K562 (cell line): Measurements from ENCODE around the gene PRPF6. TPM values are rescaled to one million over a fixed set of nuclear protein-coding genes. Genes with fewer than 3 reads are reported as not detected.
A peak's percentile ranks its signal among the peaks of the same experiment; 100 is the strongest.

ENCODE experiments used
- ATAC-seq: fragments of 200-7000 bp; cut with Tn5 transposase; 3 replicates; pipeline ENCODE4 v1.9.1; 2020; ENCODE audit warnings: moderate library complexity
- BruUV-seq: library from RNA; stranded (reverse); fragments of 400-500 nt; replicated peaks from 2 replicates; lab custom pipeline; 2021; lab: Mats Ljungman, UMichigan
- CTCF ChIA-PET: fragments of 300-600 bp; formaldehyde crosslinking; extraction: SDS; loops from one replicate; lab custom pipeline; 2021; ENCODE audit warnings: low intra/inter-chr PET ratio; lab: Yijun Ruan, JAX
- POLR2A ChIA-PET: fragments of 300-600, 350-650 bp; sonication (Branson Sonifier 250); formaldehyde crosslinking; extraction: SDS; loops from one replicate; lab custom pipeline; 2021; ENCODE audit warnings: antibody characterized with exemption, inconsistent platforms; lab: Yijun Ruan, JAX
- DNase-seq, 4 experiments: peaks; one replicate each; pipeline versions ENCODE4 v3.0.0 to v3.0.0-alpha.2; 2011 to 2018; ENCODE audit warnings: low spot score in 3 of 4, mixed read lengths in 3 of 4; ENCODE audit errors: extremely low read depth in 1 of 4
- FAIRE-seq: peaks from 2 replicates; lab custom pipeline; 2011; peaks lifted over from hg19 to GRCh38; lab: Jason Lieb, UNC
- H2AFZ ChIP-seq: 2 replicates; pipeline ENCODE4 v1.6.0; 2011; ENCODE audit warnings: low read depth, low read length, control low read depth, inconsistent platforms
- H3K27ac ChIP-seq: fragments of 200-600 bp; 3 replicates; pipeline ENCODE4 v1.8.0; 2011; ENCODE audit warnings: low read depth, mild to moderate bottlenecking, control low read depth, inconsistent platforms, low read length, moderate library complexity, mixed read lengths; ENCODE audit errors: extremely low read depth
- H3K27me3 ChIP-seq, 2 experiments: fragments of 300-600 bp in 1 of 2; 2 replicates in 1 of 2; 3 replicates in 1 of 2; pipeline versions ENCODE4 v1.6.0 to v1.8.0; 2011; ENCODE audit warnings: inconsistent platforms in 2 of 2, low read length in 2 of 2, mild to moderate bottlenecking in 1 of 2, mixed read lengths in 1 of 2, moderate library complexity in 1 of 2; ENCODE audit not compliant: control insufficient read depth in 2 of 2, insufficient read depth in 2 of 2
- H3K36me3 ChIP-seq: fragments of 300-600 bp; 3 replicates; pipeline ENCODE4 v1.8.0; 2011; ENCODE audit warnings: mild to moderate bottlenecking, low read length, inconsistent platforms; ENCODE audit not compliant: control insufficient read depth, insufficient read depth
- H3K4me1 ChIP-seq, 2 experiments: fragments of 200-600 bp in 1 of 2; replicated peaks in 1 of 2; 2 replicates in 1 of 2; 3 replicates in 1 of 2; pipeline versions ENCODE4 v1.5.1 to v1.8.0; 2011; ENCODE audit warnings: inconsistent platforms in 2 of 2, low read length in 2 of 2, mild to moderate bottlenecking in 1 of 2, mixed read lengths in 1 of 2, moderate library complexity in 1 of 2; ENCODE audit not compliant: control insufficient read depth in 2 of 2, insufficient read depth in 2 of 2
- H3K4me2 ChIP-seq: 2 replicates; pipeline ENCODE4 v1.6.1; 2011; ENCODE audit warnings: low read length, control low read depth, inconsistent platforms, mixed read lengths; ENCODE audit not compliant: insufficient read depth
- H3K4me3 ChIP-seq: fragments of 200-600 bp; sonication (generic), shearing (Covaris generic); 2 replicates; pipeline ENCODE4 v1.5.1; 2016; ENCODE audit warnings: control low read depth, inconsistent platforms
- H3K79me2 ChIP-seq: fragments of 200-600 bp; 3 replicates; pipeline ENCODE4 v1.8.0; 2011; ENCODE audit warnings: low read length, inconsistent platforms; ENCODE audit not compliant: control insufficient read depth, insufficient read depth
- H3K9ac ChIP-seq, 2 experiments: 2 replicates each; pipeline versions ENCODE4 v1.6.0 to v1.6.1; 2011; ENCODE audit warnings: low read depth in 2 of 2, low read length in 2 of 2, control low read depth in 1 of 2, inconsistent platforms in 1 of 2, mild to moderate bottlenecking in 1 of 2, mixed read lengths in 1 of 2; ENCODE audit not compliant: insufficient read depth in 1 of 2
- H3K9me1 ChIP-seq: one replicate; pipeline ENCODE4 v1.6.0; 2011; ENCODE audit warnings: inconsistent platforms, mild to moderate bottlenecking, low read length, moderate library complexity; ENCODE audit not compliant: control insufficient read depth, insufficient read depth
- H3K9me3 ChIP-seq: replicated peaks from 2 replicates; pipeline ENCODE4 v1.5.1; 2011; ENCODE audit warnings: low read depth, low read length, inconsistent platforms; ENCODE audit not compliant: control insufficient read depth, insufficient read depth
- H4K20me1 ChIP-seq: replicated peaks from 2 replicates; pipeline ENCODE4 v1.6.1; 2011; ENCODE audit warnings: low read length, inconsistent platforms, mixed read lengths; ENCODE audit not compliant: control insufficient read depth, insufficient read depth
- ATF3 ChIP-seq, 2 experiments: fragments of 450-650 bp in 1 of 2; sonication (generic) in 1 of 2; formaldehyde crosslinking in 1 of 2; IDR thresholded peaks in 1 of 2; conservative IDR thresholded peaks in 1 of 2; 2 replicates each; pipeline versions ENCODE4 v1.6.1 to v1.8.1; 2016 to 2023; ENCODE audit warnings: mild to moderate bottlenecking in 2 of 2, moderate library complexity in 2 of 2, inconsistent platforms in 1 of 2, missing genetic modification reagents in 1 of 2
- E2F1 ChIP-seq: sonication (generic); formaldehyde crosslinking; IDR thresholded peaks from 2 replicates; pipeline ENCODE4 v1.8.1; 2023; ENCODE audit warnings: mild to moderate bottlenecking, missing genetic modification reagents, moderate library complexity
- PATZ1 ChIP-seq: fragments of 250-450 bp; sonication (Bioruptor Pico); IDR thresholded peaks from 2 replicates; pipeline ENCODE4 v1.5.0; 2020; ENCODE audit warnings: mild to moderate bottlenecking, borderline replicate concordance
- ZNF124 ChIP-seq: sonication (generic); formaldehyde crosslinking; IDR thresholded peaks from 2 replicates; pipeline ENCODE4 v1.8.1; 2022; ENCODE audit warnings: missing genetic modification reagents
- ZNF324 ChIP-seq: fragments of 250-450 bp; sonication (Bioruptor Pico); IDR thresholded peaks from 2 replicates; pipeline ENCODE4 v1.4.0; 2020; ENCODE audit warnings: mild to moderate bottlenecking
- WGBS: fragments of 100-300 bp; shearing (Covaris generic); methylation state at CpG from one replicate; pipeline ENCODE4 v1.1.6; 2016; ENCODE audit warnings: low coverage, mixed read lengths; ENCODE audit not compliant: insufficient coverage; ENCODE audit errors: missing lambda C conversion rate; 5-methylcytosine and 5-hydroxymethylcytosine counted together
- in situ Hi-C: fragments of 300-500 bp; cut with MboI; formaldehyde crosslinking; loops from 4 replicates; pipeline ENCODE4 v1.15.0; 2018; ENCODE audit warnings: inconsistent platforms, mixed read lengths
- intact Hi-C: fragments of 100-400 bp; cut with micrococcal nuclease; formaldehyde crosslinking; loops from 2 replicates; pipeline ENCODE4 v1.14.2; 2022
- polyA plus RNA-seq, 8 experiments: library from polyadenylated mRNA; depleted of rRNA in 4 of 8; stranded (reverse) in 5 of 8; unstranded in 3 of 8; fragments of >200 nt; fragmentation: Nextera tagmentation in 2 of 8; fragmentation: Illumina TruSeq in 1 of 8; extraction: Ambion mirVana in 2 of 8; extraction: Trizol in 1 of 8; gene quantifications; 2 replicates each; pipeline versions ENCODE4 v1.2.1 to v1.2.3, GENCODE V29; 2011 to 2014; ENCODE audit warnings: inconsistent platforms in 1 of 8, missing spikeins in 1 of 8
- total RNA-seq, 7 experiments: library from RNA; depleted of rRNA in 6 of 7; stranded (reverse); fragments of >200 nt in 6 of 7; fragmentation: Illumina TruSeq in 2 of 7; extraction: Trizol in 2 of 7; gene quantifications; 2 replicates each; pipeline versions ENCODE4 v1.2.1 to v1.2.3, GENCODE V29; 2011 to 2021; ENCODE audit warnings: low replicate concordance in 1 of 7

The PRPF6 gene
- total and polyA plus RNA-seq, 9 of the 15 experiments (the other 6 are each of a cell fraction or from before 2014, with no cell fraction given): 4.2 to 83.2 (median 59.9) TPM

GRCh38 chr20:64006902-64007301 lies 26.0 kb downstream of the PRPF6 start (continued):
- TF ChIP-seq ATF3 (IDR thresholded peaks at IDR 0.05) (no peak), ATF3 (CRISPR knock-in tag; conservative IDR thresholded peaks at IDR 0.05) (no peak), PATZ1 (CRISPR knock-in tag) (no peak)

GRCh38 chr20:64009811-64010387 lies 29.0 kb downstream of the PRPF6 start:
- H3K36me3 ChIP-seq: peaks cover 78% of the 10 kb centered on the region
- peaks cover 6% of the 10 kb centered on the region for H3K9me3 ChIP-seq
- ChIA-PET CTCF (interaction anchor here (0.6 kb wide), 1 partner anchor 177 kb away, joined by 3 read pairs; no protein-coding TSS in a partner anchor), POLR2A (no interaction called here)
- H4K20me1 ChIP-seq: no peaks in the 10 kb centered on the region
- H3K4me3 ChIP-seq: no peak overlapping the region
- FAIRE-seq: no peak
- WGBS: 88% methylated on average over 13 of the region's 13 CpGs
- H3K9ac ChIP-seq: no peak overlapping the region
- in situ Hi-C loops: no loop called here
- no peak for DNase-seq
- H3K79me2 ChIP-seq: peaks cover 3% of the 10 kb centered on the region; the same call in 1 of the 3 replicates
- intact Hi-C loops: no loop called here
- H2AFZ ChIP-seq: no peak overlapping the region
- no peaks in the 10 kb centered on the region for H3K4me1 ChIP-seq
- H3K4me2 ChIP-seq: no peak overlapping the region
- no peak for ATAC-seq
- H3K27me3 ChIP-seq: no peaks in the 10 kb centered on the region
- no peaks in the 10 kb centered on the region for H3K9me1 ChIP-seq
- H3K27ac ChIP-seq: no peak overlapping the region
- no peak for TF ChIP-seq E2F1 (CRISPR knock-in tag)
- TF ChIP-seq ZNF324 (CRISPR knock-in tag): no peak
- TF ChIP-seq ZNF124: 0 out of 2 replicates have a peak, but pooled peaks have one; percentile 36
- BruUV-seq: no TSS peak
